Measurements from ENCODE around the gene FADD. TPM values are rescaled to one million over a fixed set of nuclear protein-coding genes. Genes with fewer than 3 reads are reported as not detected.

FADD gene
- total RNA-seq (30.1 and 34.0 TPM in 2 replicates), polyA plus RNA-seq (34.8 and 37.1 TPM in 2 replicates)

DNA sequence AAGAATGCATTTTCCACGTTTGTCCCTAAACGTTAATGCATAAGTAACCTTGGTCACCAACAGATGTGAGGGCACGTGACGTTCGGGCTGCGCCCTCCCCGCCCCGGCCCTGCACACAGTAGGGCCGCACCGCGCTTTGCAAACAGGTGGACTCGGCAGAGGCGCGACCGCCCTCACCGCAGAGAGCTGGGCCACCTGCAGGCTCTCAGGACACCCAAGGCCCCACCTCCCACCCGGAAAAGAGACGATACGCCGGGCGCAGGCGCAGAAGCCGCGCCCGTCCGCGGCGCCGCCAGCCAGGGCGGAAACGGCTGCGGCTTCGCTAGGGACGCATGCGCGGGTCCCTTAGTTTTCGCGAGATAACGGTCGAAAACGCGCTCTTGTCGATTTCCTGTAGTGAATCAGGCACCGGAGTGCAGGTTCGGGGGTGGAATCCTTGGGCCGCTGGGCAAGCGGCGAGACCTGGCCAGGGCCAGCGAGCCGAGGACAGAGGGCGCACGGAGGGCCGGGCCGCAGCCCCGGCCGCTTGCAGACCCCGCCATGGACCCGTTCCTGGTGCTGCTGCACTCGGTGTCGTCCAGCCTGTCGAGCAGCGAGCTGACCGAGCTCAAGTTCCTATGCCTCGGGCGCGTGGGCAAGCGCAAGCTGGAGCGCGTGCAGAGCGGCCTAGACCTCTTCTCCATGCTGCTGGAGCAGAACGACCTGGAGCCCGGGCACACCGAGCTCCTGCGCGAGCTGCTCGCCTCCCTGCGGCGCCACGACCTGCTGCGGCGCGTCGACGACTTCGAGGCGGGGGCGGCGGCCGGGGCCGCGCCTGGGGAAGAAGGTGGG, at the start of gene FADD:
Gene FADD, plus strand, starts transcription at position 377 of the 831 bp plus-strand sequence. Its CDS starts 164 bp downstream, at position 541.
- peak within 1 kb of the TSS; percentile 80 for H3K4me3 ChIP-seq
- no peaks in the 10 kb centered on the region for H3K9me3 ChIP-seq (ENCODE audit: low read depth)
- H3K27ac ChIP-seq = peak within 1 kb of the TSS; percentile 90
- no peaks in the 10 kb centered on the region for H3K27me3 ChIP-seq
- H3K36me3 ChIP-seq = no peaks in the 10 kb centered on the region
- DNase-seq (ENCODE audit: low read depth in 1 of 2, low spot score in 1 of 2) = peak; percentile 94 to 95
- TF ChIP-seq CTCF (IDR thresholded peaks at IDR 0.05; ENCODE audit: low read depth, low read length) = no peak
- peaks cover 14% of the 10 kb centered on the region for H3K4me1 ChIP-seq (ENCODE audit: low read depth)

GRCh38 chr11:70155386-70155785, 47.7 kb upstream of the FADD start:
- Histone ChIP-seq H3K4me3 (no peak overlapping the region), H3K27me3 (no peaks in the 10 kb centered on the region), H3K9me3 (ENCODE audit: low read depth) (no peaks in the 10 kb centered on the region), H3K36me3 (no peaks in the 10 kb centered on the region), H3K4me1 (ENCODE audit: low read depth) (no peaks in the 10 kb centered on the region), H3K27ac (no peak overlapping the region)
- no peak for DNase-seq (ENCODE audit: low read depth in 1 of 2, low spot score in 1 of 2)
- no peak for TF ChIP-seq CTCF (IDR thresholded peaks at IDR 0.05; ENCODE audit: low read depth, low read length)

GRCh38 chr11:70156291-70157037, 46.6 kb upstream of the FADD start:
- Histone ChIP-seq H3K27ac (no peak overlapping the region), H3K36me3 (no peaks in the 10 kb centered on the region), H3K9me3 (ENCODE audit: low read depth) (no peaks in the 10 kb centered on the region), H3K4me3 (no peak overlapping the region), H3K27me3 (no peaks in the 10 kb centered on the region), H3K4me1 (ENCODE audit: low read depth) (no peaks in the 10 kb centered on the region)
- DNase-seq (ENCODE audit: low read depth in 1 of 2, low spot score in 1 of 2) = no peak
- TF ChIP-seq CTCF (IDR thresholded peaks at IDR 0.05; ENCODE audit: low read depth, low read length) = no peak

- Histone ChIP-seq H3K4me1 (ENCODE audit: low read depth) (no peaks in the 10 kb centered on the region), H3K9me3 (ENCODE audit: low read depth) (no peaks in the 10 kb centered on the region), H3K27ac (no peak overlapping the region), H3K36me3 (no peaks in the 10 kb centered on the region), H3K27me3 (no peaks in the 10 kb centered on the region), H3K4me3 (no peak overlapping the region)
- DNase-seq (ENCODE audit: low read depth in 1 of 2, low spot score in 1 of 2) = peak; percentile 25 to 73
- peak; percentile 36 for TF ChIP-seq CTCF (IDR thresholded peaks at IDR 0.05; ENCODE audit: low read depth, low read length)
Measured at GRCh38 chr11:70158201-70158600, 44.9 kb upstream of the FADD start.

DNA sequence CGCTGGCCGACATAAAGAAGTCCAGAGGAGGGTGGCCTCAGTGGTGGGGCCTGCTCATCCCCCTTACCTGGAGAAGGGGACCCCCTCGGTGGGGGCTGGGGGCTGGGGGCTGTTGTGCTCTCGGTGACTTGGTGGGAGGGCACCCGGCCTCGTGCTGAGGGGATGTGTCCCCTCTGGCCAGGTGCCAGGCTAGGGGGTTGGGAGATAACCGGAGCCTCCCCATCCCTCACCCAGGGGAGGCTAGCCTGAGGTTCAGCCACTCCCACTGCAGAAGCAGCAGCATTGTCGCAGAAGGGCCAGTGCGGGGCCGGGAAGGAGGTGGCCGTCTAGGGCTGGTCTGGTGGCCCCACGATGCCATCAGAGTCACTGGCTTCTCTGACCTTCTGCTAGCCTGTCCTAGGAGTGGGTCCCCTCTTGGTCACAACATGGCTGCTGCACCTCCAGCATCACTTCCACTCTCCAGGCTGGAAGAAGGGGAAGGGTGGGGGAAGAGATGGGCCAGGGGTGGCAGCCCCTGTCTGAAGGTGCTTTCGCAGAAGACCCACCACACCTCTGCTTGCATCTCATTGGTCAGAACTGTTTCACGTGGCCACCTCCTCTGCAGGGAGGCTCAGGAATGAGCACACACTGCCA, 44.2 kb upstream of the FADD start:
- H3K4me3 ChIP-seq = no peak overlapping the region
- no peaks in the 10 kb centered on the region for H3K4me1 ChIP-seq (ENCODE audit: low read depth)
- no peaks in the 10 kb centered on the region for H3K27me3 ChIP-seq
- DNase-seq (ENCODE audit: low read depth in 1 of 2, low spot score in 1 of 2) = no peak
- no peaks in the 10 kb centered on the region for H3K36me3 ChIP-seq
- TF ChIP-seq CTCF (IDR thresholded peaks at IDR 0.05; ENCODE audit: low read depth, low read length) = no peak
- H3K9me3 ChIP-seq (ENCODE audit: low read depth) = no peaks in the 10 kb centered on the region
- no peak overlapping the region for H3K27ac ChIP-seq

All from cardiac muscle cell (in vitro differentiated cells and primary cell).